ENCODE data around the gene IRX1.

IRX1 gene

GRCh38 chr5:3600106-3601060 lies 4.8 kb downstream of the IRX1 start:
- in situ Hi-C loops (cut with MboI; ENCODE audit: low sequenced_read_pairs) = no loop called here

DNA sequence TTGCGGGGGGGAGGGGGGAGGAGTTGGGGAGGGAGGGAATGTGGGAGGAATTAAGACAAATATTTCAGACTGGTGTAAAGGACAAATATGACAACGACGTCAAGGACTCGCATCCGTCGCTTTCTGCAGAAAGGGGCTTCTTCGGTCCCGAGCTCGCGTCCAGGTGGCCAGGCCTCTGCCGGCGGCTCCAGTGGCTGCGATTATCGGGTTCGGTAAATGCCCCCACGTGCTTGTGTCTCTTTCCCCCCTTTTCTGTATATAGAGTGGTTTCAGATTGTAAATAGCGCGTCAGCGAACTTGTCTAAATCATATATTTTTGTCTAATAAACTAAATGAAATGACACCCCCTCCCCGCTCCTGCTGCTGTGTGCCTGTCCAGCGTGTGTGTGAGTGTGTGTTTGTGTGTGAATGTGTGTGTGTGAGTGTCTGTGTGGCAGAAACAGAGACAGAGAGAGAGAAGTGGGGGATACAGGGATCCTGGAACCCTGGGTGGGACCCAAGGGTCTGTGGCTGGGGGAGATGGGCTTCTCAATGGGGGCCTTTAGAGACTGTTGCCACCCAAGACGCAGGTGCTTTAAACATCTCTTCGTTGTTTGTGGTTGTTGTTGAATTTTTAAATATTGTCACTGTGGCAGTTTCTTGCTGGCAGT lies 5.6 kb downstream of the IRX1 start:
- in situ Hi-C loops (cut with MboI; ENCODE audit: low sequenced_read_pairs) = no loop called here

GRCh38 chr5:3601911-3602782 lies 6.5 kb downstream of the IRX1 start:
- in situ Hi-C loops (cut with MboI; ENCODE audit: low sequenced_read_pairs) = no loop called here

- in situ Hi-C loops (cut with MboI; ENCODE audit: low sequenced_read_pairs) = no loop called here
These were observed 7.3 kb downstream of the IRX1 start for GRCh38 chr5:3602785-3603502.

- in situ Hi-C loops (cut with MboI; ENCODE audit: low sequenced_read_pairs) = no loop called here
These were observed 8.9 kb downstream of the IRX1 start for GRCh38 chr5:3604501-3604900.

DNA sequence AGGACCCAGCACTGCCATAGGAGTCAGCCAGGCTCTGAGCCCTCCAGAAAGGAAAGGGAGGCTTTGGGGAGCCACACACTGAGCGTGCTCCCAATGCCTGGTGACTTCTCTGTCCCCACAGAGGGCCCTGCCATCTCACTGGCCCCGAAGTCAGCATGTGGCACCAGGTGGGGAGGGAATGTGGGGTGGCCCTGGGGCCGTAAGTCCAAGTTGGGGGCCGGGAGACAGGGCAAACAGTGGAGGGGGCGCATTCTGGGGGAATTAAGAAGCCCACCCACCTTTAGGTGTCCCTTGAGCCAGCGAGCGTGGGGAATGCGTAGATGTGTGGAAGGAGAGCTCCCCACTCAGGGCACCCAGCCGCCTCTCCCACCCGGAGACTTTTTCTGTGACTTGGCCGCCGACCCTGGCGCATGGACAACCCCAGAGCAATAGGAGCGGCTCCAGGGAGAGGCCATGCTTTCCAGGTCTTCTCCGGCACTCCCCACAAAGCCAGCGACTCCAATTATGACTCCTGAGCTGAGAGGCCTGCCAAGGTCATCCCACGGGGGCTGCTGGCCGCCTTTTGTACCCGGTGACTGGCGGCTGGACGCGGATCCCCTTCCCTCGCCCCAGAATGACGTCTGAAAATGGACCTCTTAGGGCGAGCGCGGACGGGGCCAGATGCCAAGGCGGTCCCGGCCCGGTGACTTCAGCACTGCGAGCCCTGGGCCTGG lies 9.8 kb downstream of the IRX1 start:
- in situ Hi-C loops (cut with MboI; ENCODE audit: low sequenced_read_pairs) = no loop called here

DNA sequence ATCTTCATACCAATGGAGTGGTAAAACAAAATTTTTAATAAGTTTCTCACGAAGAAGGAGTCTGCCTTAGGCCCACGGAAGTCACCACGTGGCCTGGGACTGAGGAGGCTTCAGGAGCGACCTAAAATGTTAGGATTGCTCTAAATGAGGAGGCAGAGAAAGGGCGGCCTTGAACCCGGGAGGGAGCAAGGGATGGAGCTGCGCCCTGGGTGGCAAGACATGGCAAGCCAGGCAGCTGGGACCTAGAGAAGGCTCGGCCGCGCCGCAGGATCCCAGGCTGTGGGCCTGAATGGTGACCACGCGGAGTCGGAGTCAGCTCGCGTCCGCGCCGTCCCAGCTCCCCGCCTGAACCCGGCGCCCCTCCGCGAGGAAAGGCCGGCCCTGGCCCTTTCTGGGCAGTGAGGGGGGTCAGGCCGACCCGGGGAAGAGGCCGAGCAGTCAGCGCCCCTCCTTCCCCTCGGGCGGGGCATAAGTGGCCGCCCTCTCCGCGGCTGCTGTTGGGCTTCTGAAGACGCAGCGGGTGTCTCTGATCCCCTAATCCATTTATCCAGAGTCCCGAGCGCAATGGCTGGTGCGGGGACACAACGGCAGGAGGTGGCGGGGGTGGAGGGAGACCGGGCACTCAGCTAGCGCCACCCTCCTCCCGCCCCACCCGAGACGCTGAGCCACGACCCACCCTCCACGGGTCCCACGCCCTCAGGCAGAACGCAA lies 10.6 kb downstream of the IRX1 start:
- in situ Hi-C loops (cut with MboI; ENCODE audit: low sequenced_read_pairs) = no loop called here

GRCh38 chr5:3607541-3608181 lies 12.0 kb downstream of the IRX1 start:
- in situ Hi-C loops (cut with MboI; ENCODE audit: low sequenced_read_pairs) = no loop called here

GRCh38 chr5:3609120-3609681 lies 13.6 kb downstream of the IRX1 start:
- in situ Hi-C loops (cut with MboI; ENCODE audit: low sequenced_read_pairs) = no loop called here

DNA sequence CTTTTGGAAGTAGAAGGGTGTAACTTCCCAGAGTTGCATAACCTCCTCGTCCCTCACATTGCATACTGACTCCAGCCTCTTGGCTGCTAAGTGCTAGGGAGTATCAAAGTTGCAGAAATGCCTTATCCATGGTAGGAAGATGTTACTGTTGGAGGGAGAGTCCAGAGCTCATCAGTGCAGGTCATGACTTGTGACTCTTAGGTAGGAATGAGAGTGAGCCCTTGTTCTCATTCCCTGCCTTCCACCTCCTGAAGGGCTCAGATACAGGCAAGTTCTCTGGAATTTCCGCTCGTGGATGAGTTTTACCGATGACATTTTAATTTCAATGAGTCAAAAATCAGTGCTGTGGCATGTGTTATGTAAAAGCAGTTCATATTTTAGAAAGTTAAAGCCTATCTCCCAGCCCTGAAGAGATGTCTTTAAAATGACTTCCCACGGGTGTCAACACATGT lies 17.0 kb downstream of the IRX1 start:
- in situ Hi-C loops (cut with MboI; ENCODE audit: low sequenced_read_pairs) = no loop called here

DNA sequence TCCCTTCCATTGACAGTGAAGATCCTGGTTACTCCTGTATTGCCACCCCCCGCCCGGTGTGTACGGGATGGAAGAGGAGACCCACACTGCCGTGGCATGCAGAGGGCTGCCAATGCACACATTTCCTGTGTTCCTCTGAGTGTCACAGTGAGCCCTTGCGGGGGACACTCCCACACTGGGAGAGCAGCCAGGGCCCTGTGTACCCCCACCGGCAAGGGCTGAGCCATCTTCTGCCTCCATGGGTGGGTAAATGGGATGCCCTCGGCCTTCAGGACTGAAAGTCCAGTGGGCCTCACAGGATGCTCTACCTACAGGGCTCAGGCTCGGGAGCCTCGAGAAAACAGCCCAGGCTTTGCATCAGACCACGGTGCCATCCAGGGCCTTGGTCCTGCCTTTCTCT lies 18.1 kb downstream of the IRX1 start:
- in situ Hi-C loops (cut with MboI; ENCODE audit: low sequenced_read_pairs) = no loop called here

DNA sequence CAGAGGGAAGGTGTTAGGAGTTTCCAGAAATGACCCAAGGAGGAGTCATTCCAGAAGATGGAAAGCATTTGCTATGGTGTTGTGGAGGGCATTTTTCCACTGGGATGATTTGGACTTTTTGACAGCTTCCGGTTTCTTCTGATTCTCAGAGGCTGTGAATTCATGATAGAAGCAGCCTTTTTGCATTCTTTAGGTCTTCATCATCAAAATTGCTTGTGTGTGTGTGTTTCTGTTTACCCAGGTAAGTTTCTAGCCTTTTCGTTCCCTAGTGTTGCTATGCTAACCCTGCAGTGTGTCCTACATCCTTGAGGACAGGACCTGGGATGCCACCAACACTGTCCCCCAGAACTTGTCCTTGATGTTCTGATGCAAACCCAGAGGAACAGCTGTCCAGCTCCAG lies 19.6 kb downstream of the IRX1 start:
- in situ Hi-C loops (cut with MboI; ENCODE audit: low sequenced_read_pairs) = no loop called here

GRCh38 chr5:3615829-3616228 lies 20.2 kb downstream of the IRX1 start:
- in situ Hi-C loops (cut with MboI; ENCODE audit: low sequenced_read_pairs) = no loop called here

- in situ Hi-C loops (cut with MboI; ENCODE audit: low sequenced_read_pairs) = no loop called here
These were observed 23.9 kb downstream of the IRX1 start for GRCh38 chr5:3619579-3619978.

DNA sequence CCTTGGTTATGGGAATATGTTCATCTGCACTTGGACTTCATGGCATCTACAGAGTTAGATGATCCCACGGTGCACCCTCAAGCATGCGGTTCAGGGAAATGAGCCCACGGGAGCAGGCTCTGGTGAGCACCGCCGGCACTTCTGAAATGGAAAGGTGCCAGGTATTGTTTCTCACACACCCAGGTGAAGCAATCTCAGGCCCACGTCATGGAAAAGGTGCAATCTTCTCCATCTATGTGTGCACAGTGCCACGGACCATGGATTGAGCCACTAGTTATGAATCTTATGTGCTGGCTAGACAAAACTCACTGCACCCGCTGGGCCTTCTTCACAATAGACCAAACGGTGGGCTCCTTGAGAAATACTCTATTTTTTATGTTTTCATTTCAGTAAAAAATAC lies 27.3 kb downstream of the IRX1 start:
- in situ Hi-C loops (cut with MboI; ENCODE audit: low sequenced_read_pairs) = no loop called here

DNA sequence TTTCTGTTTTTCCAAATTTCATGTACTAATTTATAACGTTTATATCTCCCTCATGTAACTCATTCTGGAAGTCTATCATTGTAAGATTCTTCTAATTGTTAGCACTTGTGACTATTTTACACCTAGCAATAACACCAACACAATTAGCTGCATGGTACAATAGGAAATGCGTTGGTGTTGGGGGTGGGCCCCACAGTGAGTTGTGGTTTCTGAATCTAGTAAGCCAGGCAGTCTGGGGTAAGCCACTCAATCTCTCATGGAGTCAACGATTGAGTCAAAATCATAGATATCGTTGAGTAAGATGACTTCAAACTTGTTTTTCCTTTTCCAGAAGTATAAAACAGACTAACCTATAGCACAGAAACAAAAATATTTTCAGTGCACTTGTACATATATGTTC lies 30.0 kb downstream of the IRX1 start:
- in situ Hi-C loops (cut with MboI; ENCODE audit: low sequenced_read_pairs) = no loop called here

DNA sequence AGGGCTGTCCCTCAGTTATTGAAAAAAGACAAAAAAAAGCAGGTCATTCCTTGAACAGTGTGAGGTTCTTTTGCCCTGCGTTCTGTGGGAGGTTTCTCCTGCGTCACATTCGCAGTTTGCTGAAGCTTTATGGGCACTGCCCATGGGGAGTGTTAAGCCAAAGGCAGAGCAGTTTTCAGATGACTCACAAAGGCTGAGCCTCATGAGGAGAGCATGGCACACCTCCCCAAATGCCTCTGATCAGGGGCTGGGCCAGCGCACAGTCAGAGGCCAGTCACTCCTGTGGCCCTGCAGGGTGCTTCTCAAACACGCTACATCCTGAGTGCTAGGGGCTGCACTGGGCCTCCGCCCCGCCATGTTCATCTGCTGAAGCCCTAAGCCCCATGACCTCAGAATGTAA lies 38.4 kb downstream of the IRX1 start:
- in situ Hi-C loops (cut with MboI; ENCODE audit: low sequenced_read_pairs) = no loop called here

GRCh38 chr5:3639175-3639574 lies 43.5 kb downstream of the IRX1 start:
- in situ Hi-C loops (cut with MboI; ENCODE audit: low sequenced_read_pairs) = no loop called here

DNA sequence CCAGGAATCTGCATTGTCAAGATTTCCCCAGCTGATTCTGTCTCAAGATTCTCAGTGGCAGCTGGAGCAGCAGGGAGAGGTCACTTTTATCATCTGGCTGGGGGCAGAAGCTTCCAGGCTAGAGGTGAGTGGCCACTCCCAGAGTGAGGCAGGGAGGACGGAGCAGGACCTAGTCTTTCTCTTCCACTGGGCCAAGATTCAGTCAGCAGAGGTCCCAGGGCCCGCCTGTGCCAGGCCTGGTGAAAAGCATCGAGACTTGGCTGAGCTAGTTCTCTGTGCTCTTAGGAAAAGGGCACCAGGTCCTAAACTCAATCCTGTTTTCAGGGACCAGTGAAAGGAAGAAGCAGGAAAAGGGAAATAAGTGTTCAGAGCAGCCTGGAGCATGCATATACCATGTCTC lies 46.6 kb downstream of the IRX1 start:
- in situ Hi-C loops (cut with MboI; ENCODE audit: low sequenced_read_pairs) = no loop called here
